Neural progenitor cell (in vitro differentiated cells): ENCODE measurements around the gene DAPK2.

Source experiments
- EZH2 ChIP-seq: fragments of 200-600 bp; sonication (generic); IDR thresholded peaks from 2 replicates; pipeline ENCODE4 v1.6.1; 2017; ENCODE audit warnings: antibody characterized with exemption, mild to moderate bottlenecking, moderate library complexity
- EZH2phosphoT487 ChIP-seq: fragments of 200-600 bp; sonication (generic); IDR thresholded peaks from 2 replicates; pipeline ENCODE4 v1.6.1; 2017; ENCODE audit warnings: antibody characterized with exemption
- TF ChIP-seq, protein P1 (sequence below): fragments of 200-600 bp; sonication (generic); IDR thresholded peaks from 2 replicates; pipeline ENCODE4 v1.5.1; 2017; ENCODE audit warnings: antibody characterized with exemption, mild to moderate bottlenecking

DNA sequence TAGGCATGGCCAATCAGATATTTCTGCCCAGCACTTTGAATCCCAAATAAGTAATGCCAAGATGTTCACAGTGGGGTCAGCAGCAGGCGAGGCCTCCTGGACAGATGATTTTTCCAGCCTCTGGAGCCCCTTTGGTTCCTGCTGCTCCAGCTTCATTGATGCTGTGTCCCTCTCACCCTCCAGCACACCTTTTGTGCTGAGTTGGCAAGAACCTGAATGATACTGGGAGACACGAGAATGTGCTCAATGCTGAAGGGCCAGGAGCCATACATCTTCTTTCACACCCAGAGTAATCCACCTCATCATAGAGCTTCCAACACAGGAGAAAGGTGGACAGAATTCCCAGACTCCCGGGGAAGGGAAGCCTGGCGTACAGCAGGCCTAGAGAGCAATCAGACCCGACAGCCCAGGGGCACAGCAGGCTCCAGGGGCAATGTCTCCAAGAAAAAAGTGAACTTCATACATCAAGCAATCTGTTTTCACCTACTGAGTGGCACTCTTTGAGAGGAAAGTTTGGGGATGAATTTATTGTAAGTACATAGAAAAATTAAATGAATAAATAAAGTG is 6.7 kb upstream of the DAPK2 start:
- TF ChIP-seq, protein P1, sequence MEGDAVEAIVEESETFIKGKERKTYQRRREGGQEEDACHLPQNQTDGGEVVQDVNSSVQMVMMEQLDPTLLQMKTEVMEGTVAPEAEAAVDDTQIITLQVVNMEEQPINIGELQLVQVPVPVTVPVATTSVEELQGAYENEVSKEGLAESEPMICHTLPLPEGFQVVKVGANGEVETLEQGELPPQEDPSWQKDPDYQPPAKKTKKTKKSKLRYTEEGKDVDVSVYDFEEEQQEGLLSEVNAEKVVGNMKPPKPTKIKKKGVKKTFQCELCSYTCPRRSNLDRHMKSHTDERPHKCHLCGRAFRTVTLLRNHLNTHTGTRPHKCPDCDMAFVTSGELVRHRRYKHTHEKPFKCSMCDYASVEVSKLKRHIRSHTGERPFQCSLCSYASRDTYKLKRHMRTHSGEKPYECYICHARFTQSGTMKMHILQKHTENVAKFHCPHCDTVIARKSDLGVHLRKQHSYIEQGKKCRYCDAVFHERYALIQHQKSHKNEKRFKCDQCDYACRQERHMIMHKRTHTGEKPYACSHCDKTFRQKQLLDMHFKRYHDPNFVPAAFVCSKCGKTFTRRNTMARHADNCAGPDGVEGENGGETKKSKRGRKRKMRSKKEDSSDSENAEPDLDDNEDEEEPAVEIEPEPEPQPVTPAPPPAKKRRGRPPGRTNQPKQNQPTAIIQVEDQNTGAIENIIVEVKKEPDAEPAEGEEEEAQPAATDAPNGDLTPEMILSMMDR, result no peak
- no peak for TF ChIP-seq EZH2phosphoT487
- TF ChIP-seq EZH2, result no peak
